SIG-M5 treated with dmso at 0.1 percent for 504 hours (cell line): ENCODE measurements around the gene TMEM139.

Source experiments
- DNase-seq: peaks from one replicate; lab custom pipeline; 2025; ENCODE audit not compliant: unreplicated experiment; lab: John Stamatoyannopoulos, UW

The TMEM139 gene

GRCh38 chr7:143284591-143285469 lies at the start of gene TMEM139:
Gene TMEM139, plus strand, starts transcription at chr7:143284958. Its CDS starts 1,000 bp downstream, at chr7:143285958.
- no peak for DNase-seq

GRCh38 chr7:143235561-143235960 lies 49.2 kb upstream of the TMEM139 start:
- no peak for DNase-seq

- DNase-seq, result no peak
Observed at GRCh38 chr7:143236408-143236990, 48.3 kb upstream of the TMEM139 start.

GRCh38 chr7:143237366-143237765 lies 47.4 kb upstream of the TMEM139 start:
- peak; percentile 11 for DNase-seq

GRCh38 chr7:143238289-143238980 lies 46.3 kb upstream of the TMEM139 start:
- DNase-seq, result no peak

- DNase-seq, result peak; percentile 95
Observed at GRCh38 chr7:143239813-143240212, 44.9 kb upstream of the TMEM139 start.

- DNase-seq, result peak; percentile 86
Observed at GRCh38 chr7:143240291-143241168, 44.2 kb upstream of the TMEM139 start.

- no peak for DNase-seq
Observed at GRCh38 chr7:143242306-143242705, 42.5 kb upstream of the TMEM139 start.

GRCh38 chr7:143243111-143243510 lies 41.6 kb upstream of the TMEM139 start:
- DNase-seq, result no peak

GRCh38 chr7:143243614-143244013 lies 41.1 kb upstream of the TMEM139 start:
- no peak for DNase-seq

GRCh38 chr7:143244321-143244720 lies 40.4 kb upstream of the TMEM139 start:
- no peak for DNase-seq

GRCh38 chr7:143245123-143245522 lies 39.6 kb upstream of the TMEM139 start:
- DNase-seq, result peak; percentile 34

- DNase-seq, result no peak
Observed at GRCh38 chr7:143247372-143247771, 37.4 kb upstream of the TMEM139 start.

GRCh38 chr7:143248761-143249354 lies 35.9 kb upstream of the TMEM139 start:
- peak; percentile 35 for DNase-seq

- DNase-seq, result no peak
Observed at GRCh38 chr7:143250199-143250598, 34.6 kb upstream of the TMEM139 start.

- no peak for DNase-seq
Observed at GRCh38 chr7:143250822-143251221, 33.9 kb upstream of the TMEM139 start.

- DNase-seq, result no peak
Observed at GRCh38 chr7:143252006-143252405, 32.8 kb upstream of the TMEM139 start.

- no peak for DNase-seq
Observed at GRCh38 chr7:143255564-143255963, 29.2 kb upstream of the TMEM139 start.

- DNase-seq, result no peak
Observed at GRCh38 chr7:143256325-143256724, 28.4 kb upstream of the TMEM139 start.

- DNase-seq, result no peak
Observed at GRCh38 chr7:143256932-143257331, 27.8 kb upstream of the TMEM139 start.
